CD4-positive, CD25-positive, alpha-beta regulatory T cell (primary cell): ENCODE data around the gene WNK2. TPM values are rescaled to one million over a fixed set of nuclear protein-coding genes. Genes with fewer than 3 reads are reported as not detected.
A peak's percentile ranks its signal among the peaks of the same experiment; 100 is the strongest.

Experiments
- ATAC-seq, 2 donors: fragments of 150-1000 bp; cut with Tn5 transposase; one replicate each; pipeline ENCODE4 v1.10.0; 2021; ENCODE audit warnings: low read depth in 2 of 2, moderate number of reproducible peaks in 2 of 2, moderate library complexity in 1 of 2
- DNase-seq, 3 donors: peaks; one replicate each; pipeline versions ENCODE4 v3.0.0 to v3.0.0-alpha.2; 2012 to 2022; ENCODE audit warnings: mixed read lengths in 1 of 3
- H3K27ac ChIP-seq: one replicate; pipeline ENCODE4 v1.7.0; 2013; ENCODE audit warnings: mild to moderate bottlenecking, low read length; ENCODE audit not compliant: insufficient read depth, poor library complexity, severe bottlenecking
- H3K27me3 ChIP-seq: one replicate; pipeline ENCODE4 v1.7.0; 2013; ENCODE audit warnings: low read length; ENCODE audit not compliant: control insufficient read depth, insufficient read depth
- H3K36me3 ChIP-seq: one replicate; pipeline ENCODE4 v1.7.0; 2013; ENCODE audit warnings: mild to moderate bottlenecking, low read length, moderate library complexity; ENCODE audit not compliant: control insufficient read depth, insufficient read depth
- H3K4me1 ChIP-seq: 2 replicates; pipeline ENCODE4 v1.7.0; 2013; ENCODE audit warnings: mild to moderate bottlenecking, low read length; ENCODE audit not compliant: insufficient read depth, control insufficient read depth, poor library complexity, severe bottlenecking
- H3K4me3 ChIP-seq: one replicate; pipeline ENCODE4 v1.7.0; 2013; ENCODE audit warnings: low read depth, mild to moderate bottlenecking, low read length, moderate library complexity
- H3K9me3 ChIP-seq, 2 experiments: 1 replicate in 1 of 2; 2 replicates in 1 of 2; pipeline ENCODE4 v1.7.0; 2013; ENCODE audit warnings: low read length in 2 of 2, mild to moderate bottlenecking in 1 of 2, moderate library complexity in 1 of 2; ENCODE audit not compliant: control insufficient read depth in 2 of 2
- H3K27ac Mint-ChIP-seq, 3 donors: one replicate each; pipeline ENCODE4 v1.8.0; 2020 to 2022; ENCODE audit warnings: mild to moderate bottlenecking in 3 of 3, mixed read lengths in 3 of 3, moderate library complexity in 2 of 3
- H3K27me3 Mint-ChIP-seq: one replicate; pipeline ENCODE4 v1.8.0; 2022; ENCODE audit warnings: mild to moderate bottlenecking, mixed read lengths
- H3K36me3 Mint-ChIP-seq: one replicate; pipeline ENCODE4 v1.8.0; 2020; ENCODE audit warnings: mixed read lengths
- H3K4me1 Mint-ChIP-seq, 4 donors: one replicate each; pipeline ENCODE4 v1.8.0; 2020 to 2022; ENCODE audit warnings: mixed read lengths in 4 of 4, mild to moderate bottlenecking in 1 of 4
- H3K4me3 Mint-ChIP-seq, 4 donors: one replicate each; pipeline ENCODE4 v1.8.0; 2020 to 2022; ENCODE audit warnings: mild to moderate bottlenecking in 4 of 4, mixed read lengths in 4 of 4, moderate library complexity in 3 of 4
- H3K9me3 Mint-ChIP-seq, 7 donors: one replicate each; pipeline ENCODE4 v1.8.0; 2020 to 2022; ENCODE audit warnings: mixed read lengths in 7 of 7, mild to moderate bottlenecking in 3 of 7, moderate library complexity in 2 of 7
- polyA plus RNA-seq, 4 donors: library from polyadenylated mRNA; unstranded; fragments of 300-500 nt; fragmentation: Illumina TruSeq; gene quantifications; one replicate each; pipeline ENCODE4 v1.2.3, GENCODE V29; 2021
- total RNA-seq: library from RNA; stranded (reverse); gene quantifications from one replicate; pipeline ENCODE4 v1.2.3, GENCODE V29; 2022

The WNK2 gene
- total and polyA plus RNA-seq, 5 donors from 2014 or later, result 0.22 TPM; not detected in 4

DNA sequence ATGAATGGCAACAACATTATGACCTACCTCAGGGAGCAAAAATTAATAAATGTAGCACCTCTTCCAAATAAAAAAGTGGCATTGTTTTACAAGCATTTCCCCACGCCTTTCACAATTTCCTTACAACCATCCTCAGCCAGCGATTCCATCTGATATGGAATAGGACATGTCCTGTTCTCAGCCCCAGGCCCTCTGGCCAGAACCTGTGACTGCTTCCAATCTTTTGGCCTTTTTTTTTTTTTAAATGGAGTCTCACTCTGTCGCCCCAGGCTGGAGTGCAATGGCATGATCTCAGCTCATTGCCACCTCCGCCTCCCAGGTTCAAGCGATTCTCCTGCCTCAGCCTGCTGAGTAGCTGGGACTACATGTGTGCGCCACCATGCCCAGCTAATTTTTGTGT is 16.8 kb upstream of the WNK2 start:
- Mint-ChIP-seq H3K4me3 (no peak overlapping the region), H3K36me3 (no peaks in the 10 kb centered on the region), H3K4me1 (peaks cover 0 to 2% (median 0%) of the 10 kb centered on the region in 4 donors), H3K27me3 (peaks cover 6% of the 10 kb centered on the region), H3K9me3 (no peaks in the 10 kb centered on the region), H3K27ac (peak overlapping the region in 1 of 3 donors; percentile 90)
- no peaks in the 10 kb centered on the region for H3K27me3 ChIP-seq
- no peaks in the 10 kb centered on the region for H3K4me1 ChIP-seq
- no peaks in the 10 kb centered on the region for H3K9me3 ChIP-seq
- no peak for ATAC-seq
- H3K36me3 ChIP-seq, result no peaks in the 10 kb centered on the region
- H3K4me3 ChIP-seq, result no peak overlapping the region
- no peak overlapping the region for H3K27ac ChIP-seq
- no peak for DNase-seq

DNA sequence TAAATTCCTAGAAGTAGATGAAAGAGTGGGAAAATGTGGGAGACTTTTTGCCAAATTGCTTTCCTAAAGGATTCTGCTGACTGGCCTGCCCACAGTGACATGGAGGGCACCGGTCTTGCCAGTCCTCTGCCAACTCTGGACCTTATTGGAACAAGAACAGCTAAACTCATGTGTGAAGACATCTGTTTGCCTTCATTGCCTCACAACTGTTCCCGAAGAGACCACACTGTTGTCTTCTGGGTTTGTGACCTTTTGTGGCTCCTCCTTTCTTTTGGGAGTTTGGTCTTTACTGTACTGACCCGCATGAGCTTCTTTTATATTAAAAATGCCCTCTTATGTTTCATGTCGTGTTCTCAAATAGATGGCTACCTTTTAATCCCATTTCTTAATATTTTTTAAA is 16.1 kb upstream of the WNK2 start:
- peak overlapping the region in 1 of 3 donors; percentile 43 for H3K27ac Mint-ChIP-seq
- H3K27me3 ChIP-seq, result no peaks in the 10 kb centered on the region
- no peak for ATAC-seq

DNA sequence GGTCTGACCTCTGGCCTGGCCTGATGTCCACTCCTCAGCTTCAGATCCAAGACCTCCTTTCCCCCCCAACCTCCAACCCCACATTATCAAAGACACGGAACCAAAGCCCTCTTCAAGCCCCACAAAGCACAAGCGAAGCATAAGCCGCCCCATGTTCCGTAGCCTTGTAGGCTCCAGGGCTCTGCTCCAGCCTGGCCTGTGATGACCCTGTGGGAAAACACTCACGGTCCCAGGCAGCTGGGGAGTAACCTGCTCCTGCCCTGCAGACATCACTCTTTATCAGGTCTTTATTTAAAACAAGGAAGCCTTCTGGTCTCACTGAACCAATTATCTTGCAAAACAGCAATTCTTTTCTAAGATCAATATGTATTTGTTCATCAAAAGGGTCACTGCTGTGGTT is 15.4 kb upstream of the WNK2 start:
- ATAC-seq (no peak), DNase-seq (no peak)
- Histone ChIP-seq H3K9me3 (no peaks in the 10 kb centered on the region), H3K36me3 (no peaks in the 10 kb centered on the region), H3K27me3 (no peaks in the 10 kb centered on the region), H3K4me1 (no peaks in the 10 kb centered on the region), H3K27ac (no peak overlapping the region), H3K4me3 (no peak overlapping the region)
- Mint-ChIP-seq H3K4me1 (peaks cover 0 to 4% (median 0%) of the 10 kb centered on the region in 4 donors), H3K4me3 (no peak overlapping the region), H3K36me3 (no peaks in the 10 kb centered on the region), H3K27ac (no peak overlapping the region), H3K9me3 (no peaks in the 10 kb centered on the region), H3K27me3 (peaks cover 10% of the 10 kb centered on the region)

More for the DNA sequence above, 16.1 kb upstream of the WNK2 start:
- no peaks in the 10 kb centered on the region for H3K36me3 ChIP-seq
- Mint-ChIP-seq H3K36me3 (no peaks in the 10 kb centered on the region), H3K4me1 (peaks cover 0 to 2% (median 0%) of the 10 kb centered on the region in 4 donors), H3K27me3 (peaks cover 9% of the 10 kb centered on the region), H3K4me3 (no peak overlapping the region), H3K9me3 (no peaks in the 10 kb centered on the region)
- no peak overlapping the region for H3K27ac ChIP-seq
- no peak overlapping the region for H3K4me3 ChIP-seq
- no peak for DNase-seq
- H3K9me3 ChIP-seq, result no peaks in the 10 kb centered on the region
- no peaks in the 10 kb centered on the region for H3K4me1 ChIP-seq

- Mint-ChIP-seq H3K27me3 (peaks cover 16% of the 10 kb centered on the region), H3K36me3 (no peaks in the 10 kb centered on the region), H3K4me3 (no peak overlapping the region), H3K4me1 (peaks cover 0 to 8% (median 0%) of the 10 kb centered on the region in 4 donors), H3K9me3 (no peaks in the 10 kb centered on the region), H3K27ac (no peak overlapping the region)
- Histone ChIP-seq H3K4me3 (no peak overlapping the region), H3K4me1 (no peaks in the 10 kb centered on the region), H3K36me3 (no peaks in the 10 kb centered on the region), H3K9me3 (no peaks in the 10 kb centered on the region), H3K27me3 (no peaks in the 10 kb centered on the region), H3K27ac (no peak overlapping the region)
- DNase-seq (no peak), ATAC-seq (no peak)
Measured at GRCh38 chr9:93169444-93169843, 14.5 kb upstream of the WNK2 start.

GRCh38 chr9:93170571-93170970 is 13.4 kb upstream of the WNK2 start:
- H3K4me3 Mint-ChIP-seq, result no peak overlapping the region
- peaks cover 0 to 8% (median 0%) of the 10 kb centered on the region in 4 donors for H3K4me1 Mint-ChIP-seq
- H3K27ac ChIP-seq, result no peak overlapping the region
- H3K36me3 Mint-ChIP-seq, result no peaks in the 10 kb centered on the region
- no peak overlapping the region for H3K4me3 ChIP-seq
- peak overlapping the region in 1 of 3 donors; percentile 36 for H3K27ac Mint-ChIP-seq
- no peaks in the 10 kb centered on the region for H3K9me3 ChIP-seq
- no peaks in the 10 kb centered on the region for H3K36me3 ChIP-seq
- no peaks in the 10 kb centered on the region for H3K4me1 ChIP-seq
- no peaks in the 10 kb centered on the region for H3K9me3 Mint-ChIP-seq
- peaks cover 16% of the 10 kb centered on the region for H3K27me3 Mint-ChIP-seq
- H3K27me3 ChIP-seq, result no peaks in the 10 kb centered on the region
- no peak for DNase-seq
- ATAC-seq, result no peak

- DNase-seq (no peak), ATAC-seq (no peak)
- Histone ChIP-seq H3K27ac (no peak overlapping the region), H3K4me3 (no peak overlapping the region), H3K36me3 (no peaks in the 10 kb centered on the region), H3K4me1 (no peaks in the 10 kb centered on the region), H3K27me3 (no peaks in the 10 kb centered on the region), H3K9me3 (no peaks in the 10 kb centered on the region)
- Mint-ChIP-seq H3K4me3 (no peak overlapping the region), H3K27ac (no peak overlapping the region), H3K4me1 (peaks cover 0 to 8% (median 0%) of the 10 kb centered on the region in 4 donors), H3K27me3 (peaks cover 16% of the 10 kb centered on the region), H3K36me3 (no peaks in the 10 kb centered on the region), H3K9me3 (no peaks in the 10 kb centered on the region)
Measured at GRCh38 chr9:93171261-93171990, 12.5 kb upstream of the WNK2 start.

DNA sequence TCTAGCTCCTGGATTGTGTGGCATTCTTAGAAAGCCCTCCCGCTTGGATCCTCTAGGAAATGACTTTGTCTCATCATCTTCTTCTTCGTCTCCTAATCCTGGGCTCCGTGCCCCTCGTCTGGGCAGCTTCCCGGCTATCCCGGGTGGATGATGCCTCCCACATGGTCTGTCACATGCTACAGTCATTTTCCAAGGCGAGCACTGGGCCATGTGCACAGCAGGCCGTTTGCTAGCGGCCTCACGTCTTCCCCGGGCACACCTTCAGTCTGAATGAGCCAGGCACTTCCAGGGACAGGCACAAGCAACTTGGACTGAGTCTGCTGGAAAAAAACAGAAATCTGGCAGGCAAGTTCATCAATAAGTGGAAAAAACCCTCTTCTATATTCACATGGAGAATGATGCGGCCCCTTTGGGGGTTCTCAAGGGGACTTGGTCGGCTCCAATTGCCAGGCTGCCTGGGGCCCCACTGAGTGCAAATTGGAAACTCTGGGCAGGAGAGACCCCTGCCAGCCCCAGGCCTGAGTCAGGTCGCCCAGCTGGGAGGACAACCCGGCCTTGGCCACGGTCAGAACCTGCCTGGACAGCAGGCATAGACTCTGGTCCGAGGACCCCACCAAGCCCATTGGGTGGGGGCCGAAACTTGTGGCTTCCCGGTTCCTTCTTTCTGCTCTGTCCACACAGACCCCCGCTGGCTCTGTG is 11.1 kb upstream of the WNK2 start:
- Mint-ChIP-seq H3K4me3 (no peak overlapping the region), H3K4me1 (peaks cover 0 to 8% (median 0%) of the 10 kb centered on the region in 4 donors), H3K27ac (no peak overlapping the region), H3K27me3 (peaks cover 21% of the 10 kb centered on the region), H3K9me3 (no peaks in the 10 kb centered on the region), H3K36me3 (no peaks in the 10 kb centered on the region)
- H3K27ac ChIP-seq, result no peak overlapping the region
- ATAC-seq (no peak), DNase-seq (no peak)
- H3K4me3 ChIP-seq, result no peak overlapping the region
- H3K27me3 ChIP-seq, result no peaks in the 10 kb centered on the region
- H3K36me3 ChIP-seq, result no peaks in the 10 kb centered on the region
- H3K4me1 ChIP-seq, result no peaks in the 10 kb centered on the region
- H3K9me3 ChIP-seq, result no peaks in the 10 kb centered on the region
